ENCODE results near the gene TTC39A. TPM values are rescaled to one million over a fixed set of nuclear protein-coding genes. Genes with fewer than 3 reads are reported as not detected.

TTC39A gene
- total RNA-seq, 4 donors from 2014 or later: 12.2 to 16.5 (median 15.3) TPM

GRCh38 chr1:51249445-51249844 lies 80.9 kb downstream of the TTC39A start:
- no peak overlapping the region for H3K4me3 ChIP-seq (ENCODE audit: low read depth, poor library complexity, severe bottlenecking)
- no peak for DNase-seq (ENCODE audit: low spot score in 2 of 2)
- TF ChIP-seq CTCF (IDR thresholded peaks at IDR 0.05) (no peak), POLR2A (IDR thresholded peaks at IDR 0.05) (no peak)
- WGBS, 2 donors: 97 to 98% methylated on average over 1 of the region's 1 CpG
- intact Hi-C loops (cut with DNase I; ENCODE audit: low total_unique reads): no loop called here

DNA sequence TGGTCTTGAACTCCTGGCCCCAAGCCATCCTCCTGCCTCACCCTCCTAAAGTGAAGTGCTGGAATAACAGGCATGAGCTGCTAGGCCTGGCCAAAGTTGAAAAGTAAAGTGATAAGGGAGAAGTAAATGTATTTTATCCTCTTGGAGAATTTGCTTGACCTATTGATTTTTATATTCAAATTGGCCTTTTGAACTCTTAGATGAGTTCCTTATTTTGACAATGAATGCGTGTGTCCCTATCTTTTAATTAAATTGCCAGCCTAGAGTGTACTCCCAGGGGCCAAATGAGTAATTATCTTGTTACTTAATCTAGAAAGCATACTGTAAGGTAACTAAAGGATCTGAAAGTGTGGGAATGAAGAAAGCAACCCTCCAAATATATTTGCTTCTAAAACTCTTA lies 82.9 kb downstream of the TTC39A start:
- no peak for TF ChIP-seq POLR2A (IDR thresholded peaks at IDR 0.05)
- TF ChIP-seq CTCF (IDR thresholded peaks at IDR 0.05): no peak
- 30 to 46% methylated on average over 1 of the region's 1 CpG for WGBS, 2 donors
- DNase-seq (ENCODE audit: low spot score in 2 of 2): no peak

GRCh38 chr1:51247022-51247421 lies 83.3 kb downstream of the TTC39A start:
- no peak overlapping the region for H3K4me3 ChIP-seq (ENCODE audit: low read depth, poor library complexity, severe bottlenecking)
- TF ChIP-seq CTCF (IDR thresholded peaks at IDR 0.05) (no peak), POLR2A (IDR thresholded peaks at IDR 0.05) (no peak)
- DNase-seq (ENCODE audit: low spot score in 2 of 2): no peak
- intact Hi-C loops (cut with DNase I; ENCODE audit: low total_unique reads): no loop called here
- 87 to 89% methylated on average over 2 of the region's 2 CpGs for WGBS, 2 donors

More for the DNA sequence above, 82.9 kb downstream of the TTC39A start:
- intact Hi-C loops (cut with DNase I; ENCODE audit: low total_unique reads): no loop called here
- H3K4me3 ChIP-seq (ENCODE audit: low read depth, poor library complexity, severe bottlenecking): no peak overlapping the region

- H3K4me3 ChIP-seq (ENCODE audit: low read depth, poor library complexity, severe bottlenecking): no peak overlapping the region
- intact Hi-C loops (cut with DNase I; ENCODE audit: low total_unique reads): no loop called here
- no peak for DNase-seq (ENCODE audit: low spot score in 2 of 2)
- TF ChIP-seq CTCF (IDR thresholded peaks at IDR 0.05) (no peak), POLR2A (IDR thresholded peaks at IDR 0.05) (no peak)
- WGBS, 2 donors: 84 to 85% methylated on average over 4 of the region's 4 CpGs
Observed at GRCh38 chr1:51242546-51242945, 87.8 kb downstream of the TTC39A start.

DNA sequence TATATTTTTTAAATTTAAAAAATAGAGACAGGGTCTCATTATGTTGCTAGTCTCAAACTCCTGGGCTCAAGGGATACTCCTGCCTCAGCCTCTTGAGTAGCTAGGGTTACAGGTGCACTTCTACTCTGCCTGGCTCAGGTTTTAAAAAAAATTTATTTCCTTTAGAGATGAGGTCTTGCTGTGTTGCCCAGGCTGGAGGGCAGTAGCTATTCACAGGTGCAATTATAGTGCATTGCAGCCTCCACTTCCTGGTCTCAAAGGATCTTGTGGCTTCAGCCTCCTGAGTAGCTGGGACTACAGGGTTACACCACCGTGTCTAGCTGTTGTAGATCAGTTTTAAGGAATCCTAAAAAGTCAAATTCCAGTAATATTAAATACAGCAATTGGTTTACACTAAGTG lies 89.2 kb downstream of the TTC39A start:
- TF ChIP-seq POLR2A (IDR thresholded peaks at IDR 0.05) (no peak), CTCF (IDR thresholded peaks at IDR 0.05) (no peak)
- 57 to 68% methylated on average over 1 of the region's 1 CpG for WGBS, 2 donors

GRCh38 chr1:51240084-51240483 lies 90.3 kb downstream of the TTC39A start:
- intact Hi-C loops (cut with DNase I; ENCODE audit: low total_unique reads): no loop called here
- 91% methylated on average over 2 of the region's 2 CpGs for WGBS, 2 donors
- no peak for DNase-seq (ENCODE audit: low spot score in 2 of 2)
- no peak overlapping the region for H3K4me3 ChIP-seq (ENCODE audit: low read depth, poor library complexity, severe bottlenecking)
- no peak for TF ChIP-seq POLR2A (IDR thresholded peaks at IDR 0.05)
- TF ChIP-seq CTCF (IDR thresholded peaks at IDR 0.05): no peak

More for the DNA sequence above, 89.2 kb downstream of the TTC39A start:
- intact Hi-C loops (cut with DNase I; ENCODE audit: low total_unique reads): no loop called here
- no peak for DNase-seq (ENCODE audit: low spot score in 2 of 2)
- H3K4me3 ChIP-seq (ENCODE audit: low read depth, poor library complexity, severe bottlenecking): no peak overlapping the region
